Osteocyte (in vitro differentiated cells): Measurements from ENCODE around the gene TMEM63A. TPM values are rescaled to one million over a fixed set of nuclear protein-coding genes. Genes with fewer than 3 reads are reported as not detected.
"Not testable (repeated sequence)": the region's sequence is repeated elsewhere in the genome, so short reads cannot be mapped to it uniquely, and the experiment has no call there.

ENCODE experiments used
- DNase-seq: peaks from one replicate; pipeline ENCODE4 v3.0.0; 2021; ENCODE audit warnings: mixed read lengths; ENCODE audit not compliant: unreplicated experiment; ENCODE audit errors: extremely low spot score
- H3K27ac Mint-ChIP-seq: one replicate; pipeline ENCODE4 v1.8.0; 2021; ENCODE audit warnings: mild to moderate bottlenecking, mixed read lengths; ENCODE audit not compliant: unreplicated experiment
- H3K27me3 Mint-ChIP-seq: one replicate; pipeline ENCODE4 v1.8.0; 2021; ENCODE audit warnings: mixed read lengths; ENCODE audit not compliant: unreplicated experiment
- H3K36me3 Mint-ChIP-seq: one replicate; pipeline ENCODE4 v1.8.0; 2021; ENCODE audit warnings: mixed read lengths; ENCODE audit not compliant: unreplicated experiment
- H3K4me1 Mint-ChIP-seq: one replicate; pipeline ENCODE4 v1.8.0; 2021; ENCODE audit warnings: mixed read lengths; ENCODE audit not compliant: unreplicated experiment
- H3K4me3 Mint-ChIP-seq: one replicate; pipeline ENCODE4 v1.8.0; 2021; ENCODE audit warnings: mild to moderate bottlenecking, moderate library complexity, mixed read lengths; ENCODE audit not compliant: unreplicated experiment
- H3K9me3 Mint-ChIP-seq: one replicate; pipeline ENCODE4 v1.8.0; 2021; ENCODE audit warnings: mixed read lengths; ENCODE audit not compliant: unreplicated experiment
- CTCF ChIP-seq: fragments of 200-600 bp; sonication (generic); IDR thresholded peaks from 2 replicates; pipeline ENCODE4 v1.5.0; 2021; ENCODE audit warnings: antibody characterized with exemption, mild to moderate bottlenecking, moderate library complexity
- long read RNA-seq: library from polyadenylated mRNA; unstranded; transcript quantifications from one replicate; pipeline ENCODE4 v2.0.0, GENCODE V29; 2021
- total RNA-seq: library from RNA; stranded (reverse); gene quantifications from 2 replicates; pipeline ENCODE4 v1.2.1, GENCODE V29; 2021

TMEM63A gene
- 50.8 and 54.8 TPM in 2 replicates for total RNA-seq
- long read RNA-seq, full-length matches to known transcripts, result 12 of 41 reads
- long read RNA-seq, partial matches to known transcripts, result 11 of 41 reads
- long read RNA-seq, other reads (novel, unspliced or antisense), result 18 of 41 reads

DNA sequence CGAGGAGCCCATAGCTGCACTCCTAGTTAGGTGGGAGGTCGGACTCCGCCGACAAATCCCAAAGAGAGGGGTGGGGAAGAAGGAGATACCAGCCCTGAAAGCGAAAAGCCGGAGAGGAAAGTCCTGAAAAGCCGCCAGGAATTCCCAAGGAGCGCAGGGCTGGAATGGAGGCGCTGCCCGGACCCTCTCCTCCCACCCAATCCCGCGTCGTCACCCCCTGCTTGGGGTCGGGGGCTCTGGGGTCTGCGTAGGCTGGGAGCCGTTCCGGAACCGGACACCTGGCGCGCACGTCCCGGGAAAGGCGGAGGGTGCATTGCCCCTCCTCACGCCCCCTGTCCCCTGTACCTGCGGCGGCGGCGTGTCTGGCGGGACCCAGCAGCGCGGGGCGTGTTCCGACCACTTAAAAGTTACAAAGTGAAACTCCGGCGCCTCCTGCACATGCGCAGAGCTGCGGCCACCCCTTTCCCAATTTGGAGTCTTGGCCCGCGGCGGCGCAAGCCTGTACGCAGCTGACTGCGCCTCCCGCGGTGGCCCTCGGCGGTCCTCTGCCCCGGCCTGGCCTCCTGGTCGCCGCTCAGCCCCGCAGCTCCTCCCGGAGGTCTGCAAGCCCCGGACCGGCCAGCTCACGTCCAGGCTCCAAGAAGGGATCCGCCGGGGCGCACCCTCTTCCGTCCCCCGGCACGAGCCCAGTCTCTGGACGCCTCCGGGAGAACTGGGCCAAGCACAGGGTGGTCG, at the start of gene TMEM63A:
TMEM63A (minus strand) TSS at position 422 of the 735 bp plus-strand sequence. CDS start 4,800 bp downstream, outside the sequence.
- Mint-ChIP-seq H3K9me3 (no peaks in the 10 kb centered on the region), H3K4me3 (peak within 1 kb of the TSS; percentile 86), H3K27me3 (no peaks in the 10 kb centered on the region), H3K36me3 (no peaks in the 10 kb centered on the region), H3K4me1 (peaks cover 46% of the 10 kb centered on the region), H3K27ac (peak within 1 kb of the TSS; percentile 89)
- DNase-seq, result peak; percentile 95
- peak; percentile 27 for TF ChIP-seq CTCF

GRCh38 chr1:225931270-225932136, 49.3 kb upstream of the TMEM63A start:
- DNase-seq, result no peak
- no peaks in the 10 kb centered on the region for H3K4me1 Mint-ChIP-seq
- H3K9me3 Mint-ChIP-seq, result no peaks in the 10 kb centered on the region
- no peak overlapping the region for H3K27ac Mint-ChIP-seq
- TF ChIP-seq CTCF, result no peak
- no peaks in the 10 kb centered on the region for H3K36me3 Mint-ChIP-seq
- no peak overlapping the region for H3K4me3 Mint-ChIP-seq
- H3K27me3 Mint-ChIP-seq, result no peaks in the 10 kb centered on the region

DNA sequence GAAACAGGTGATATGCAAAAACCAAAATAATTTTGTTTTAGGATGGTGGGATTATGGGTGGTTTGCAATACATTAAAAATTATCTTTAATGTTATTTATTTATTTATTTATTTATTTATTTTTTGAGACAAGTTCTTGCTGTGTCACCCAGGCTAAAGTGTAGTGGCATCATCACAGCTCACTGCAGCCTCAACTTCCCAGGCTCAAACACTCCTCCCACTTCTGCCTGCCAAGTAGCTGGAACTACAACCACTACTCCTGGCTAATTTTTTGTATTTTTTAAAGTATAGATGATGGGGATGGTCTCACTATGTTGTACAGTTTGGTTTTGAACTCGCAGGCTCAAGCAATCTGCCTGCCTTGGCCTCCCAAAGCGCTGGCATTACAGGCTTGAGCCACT, 48.4 kb upstream of the TMEM63A start:
- Mint-ChIP-seq H3K27ac (no peak overlapping the region), H3K4me1 (no peaks in the 10 kb centered on the region), H3K27me3 (no peaks in the 10 kb centered on the region), H3K9me3 (no peaks in the 10 kb centered on the region), H3K36me3 (no peaks in the 10 kb centered on the region), H3K4me3 (no peak overlapping the region)
- no peak for TF ChIP-seq CTCF
- DNase-seq, result no peak

DNA sequence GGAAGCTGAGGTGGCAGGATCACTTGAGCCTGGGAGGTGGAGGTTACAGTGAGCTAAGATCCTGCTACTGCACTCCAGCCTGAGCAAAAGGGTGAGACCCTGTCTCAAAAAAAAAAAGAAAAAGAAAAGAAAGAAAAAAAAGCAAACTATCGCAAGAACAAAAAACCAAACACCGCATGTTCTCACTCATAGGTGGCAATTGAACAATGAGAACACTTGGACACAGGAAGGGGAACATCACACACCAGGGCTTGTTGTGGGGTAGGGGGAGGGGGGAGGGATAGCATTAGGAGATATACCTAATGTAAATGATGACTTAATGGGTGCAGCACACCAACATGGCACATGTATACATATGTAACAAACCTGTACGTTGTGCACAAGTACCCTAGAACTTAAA, 47.3 kb upstream of the TMEM63A start:
- H3K36me3 Mint-ChIP-seq, H3K27me3 Mint-ChIP-seq: not testable (repeated sequence)

GRCh38 chr1:225928186-225929175, 46.3 kb upstream of the TMEM63A start:
- H3K27ac Mint-ChIP-seq, result no peak overlapping the region

More for the DNA sequence above, 47.3 kb upstream of the TMEM63A start:
- not testable (repeated sequence) for H3K4me1 Mint-ChIP-seq, DNase-seq, H3K9me3 Mint-ChIP-seq, H3K4me3 Mint-ChIP-seq, H3K27ac Mint-ChIP-seq

More at GRCh38 chr1:225928186-225929175, 46.3 kb upstream of the TMEM63A start:
- Mint-ChIP-seq H3K36me3 (no peaks in the 10 kb centered on the region), H3K9me3 (no peaks in the 10 kb centered on the region), H3K27me3 (no peaks in the 10 kb centered on the region), H3K4me3 (no peak overlapping the region), H3K4me1 (peaks cover 5% of the 10 kb centered on the region)
- TF ChIP-seq CTCF, result no peak
- no peak for DNase-seq
